ENCODE data around the gene MYO15A.

- TF ChIP-seq POLR2A (IDR thresholded peaks at IDR 0.05) (no peak), CTCF (IDR thresholded peaks at IDR 0.05) (no peak), POLR2AphosphoS5 (IDR thresholded peaks at IDR 0.05) (no peak)
Observed at GRCh38 chr17:18186627-18186982, 78.0 kb downstream of the MYO15A start.

All from stomach (tissue), 4 donors.